ENCODE measurements around the gene NINJ2.
A peak's percentile ranks its signal among the peaks of the same experiment; 100 is the strongest.

The NINJ2 gene

GRCh38 chr12:527729-528128 lies 135.5 kb downstream of the NINJ2 start:
- DNase-seq: no peak

DNA sequence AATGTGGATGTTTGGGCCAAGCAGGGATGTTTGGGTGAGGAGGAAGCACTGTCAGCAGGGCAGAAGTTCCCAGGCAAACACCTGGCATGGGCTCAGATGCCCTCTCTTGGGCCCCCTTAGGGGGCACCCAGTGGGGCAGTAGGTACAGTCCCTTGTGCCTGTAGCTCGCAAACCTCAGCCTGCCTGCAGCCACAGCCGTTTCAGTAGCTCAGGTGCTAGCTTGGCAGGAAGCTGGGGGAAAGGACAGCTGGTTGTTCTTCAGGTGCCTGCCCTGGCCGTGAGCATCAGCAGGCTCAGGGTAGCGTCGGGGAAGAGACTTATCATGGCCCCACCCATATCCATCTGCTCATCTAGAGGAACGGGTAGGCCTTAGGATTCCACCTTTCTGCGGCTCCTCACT lies 136.0 kb downstream of the NINJ2 start:
- no peak for DNase-seq

- no peak for DNase-seq
Observed at GRCh38 chr12:526089-526488, 137.2 kb downstream of the NINJ2 start.

DNA sequence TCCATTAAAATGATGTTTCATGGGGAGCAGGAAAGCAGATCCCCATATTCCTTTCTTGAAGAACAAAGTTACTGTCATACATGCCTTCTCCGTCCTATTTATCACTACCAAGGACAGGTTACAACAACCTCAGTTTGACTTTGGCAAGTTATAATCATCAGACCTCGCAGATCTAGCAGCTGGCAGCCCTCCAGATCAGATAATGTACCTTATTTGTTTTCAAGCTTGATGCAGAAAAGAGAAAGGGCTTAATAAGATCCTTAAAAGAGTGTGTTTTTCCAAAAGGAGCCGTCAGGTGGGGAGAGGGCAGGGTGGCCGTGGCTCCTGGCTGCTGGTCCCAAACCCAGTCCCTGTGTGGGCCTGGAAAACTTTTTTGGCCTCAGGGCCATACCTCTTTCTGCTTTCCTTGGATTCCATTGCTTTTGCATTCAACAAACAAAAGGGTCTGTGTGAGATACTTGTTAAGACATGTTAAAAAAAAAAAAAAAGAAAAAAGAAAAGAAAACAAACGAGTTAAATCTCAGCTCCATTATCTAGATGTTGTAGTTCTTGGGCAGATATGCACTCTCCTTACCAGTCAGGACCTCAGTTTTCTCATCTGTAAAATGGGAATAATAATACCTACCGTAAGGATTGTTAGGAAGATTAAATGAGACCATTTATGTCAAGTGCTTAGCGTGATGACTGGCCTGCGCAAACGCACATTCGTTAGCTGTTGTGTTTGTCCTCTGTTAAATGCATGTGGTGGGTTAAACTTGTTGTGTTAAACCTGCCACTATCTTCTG lies 138.9 kb downstream of the NINJ2 start:
- DNase-seq: no peak

DNA sequence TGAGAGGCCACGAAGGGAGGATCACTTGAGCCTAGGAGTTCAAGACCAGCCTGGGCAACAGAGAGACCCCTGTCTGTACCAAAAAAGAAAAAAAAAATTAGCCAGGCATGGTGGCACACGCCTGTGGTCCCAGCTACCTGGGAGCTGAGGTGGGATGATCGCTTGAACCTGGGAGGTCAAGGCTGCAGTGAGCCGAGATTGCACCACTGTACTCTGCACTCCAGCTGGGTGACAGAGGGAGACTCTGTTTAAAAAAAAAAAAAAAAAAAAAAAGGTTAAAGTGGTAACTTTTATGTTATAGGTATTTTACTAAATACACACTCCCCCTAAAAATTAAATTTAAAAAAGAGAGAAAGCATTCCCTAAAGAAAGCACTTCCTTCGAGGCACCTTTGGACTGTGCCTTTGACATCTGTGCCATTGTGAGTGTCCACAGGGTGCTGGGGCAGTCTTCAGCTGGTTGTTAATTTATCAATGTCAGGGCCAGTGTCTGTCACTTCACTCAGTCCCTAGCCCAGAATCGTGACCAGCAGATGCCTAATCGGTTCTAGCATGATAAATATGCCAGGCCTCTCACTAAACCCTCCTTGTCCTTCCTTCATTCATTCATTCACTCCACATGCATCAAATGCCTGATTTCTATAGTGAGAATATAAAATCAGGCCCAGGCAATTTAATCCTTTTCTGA lies 140.4 kb downstream of the NINJ2 start:
- no peak for DNase-seq

DNA sequence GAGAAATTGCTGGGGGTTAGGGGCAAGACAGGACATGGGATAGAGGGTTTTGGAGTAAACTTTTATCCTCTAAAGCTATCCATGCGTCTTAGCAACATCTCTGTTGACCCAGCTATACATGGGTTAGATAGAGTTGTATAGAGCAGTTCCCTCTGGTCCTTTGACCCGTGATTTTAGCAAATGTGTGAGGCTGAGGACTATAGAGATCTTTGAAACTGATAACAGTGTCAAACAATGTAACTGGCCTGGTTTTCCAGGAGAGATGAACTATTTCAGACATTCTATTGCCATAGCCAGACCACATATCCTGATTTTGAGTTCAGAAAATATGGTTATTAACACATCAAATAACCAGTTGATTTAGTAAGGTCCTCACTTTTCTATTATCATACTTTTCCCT lies 143.1 kb downstream of the NINJ2 start:
- no peak for DNase-seq

DNA sequence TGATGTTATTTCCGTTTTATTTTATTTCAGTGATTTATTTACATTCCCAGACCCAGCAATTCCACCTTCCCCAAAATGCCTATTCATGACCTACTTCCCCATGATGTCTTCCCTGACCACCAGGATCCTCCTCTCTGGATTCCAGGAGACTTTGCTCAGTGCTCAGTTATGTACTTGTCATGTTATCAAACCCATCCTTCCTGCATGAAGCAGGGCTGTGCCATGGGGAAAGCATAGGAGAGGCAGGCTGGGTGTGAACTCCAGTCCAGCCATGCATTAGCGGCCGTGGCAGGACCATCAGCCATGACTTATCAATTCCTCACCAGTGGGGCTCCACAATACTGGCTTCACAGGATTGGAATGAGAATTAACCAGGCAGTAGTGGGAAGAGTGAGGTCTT lies 145.7 kb downstream of the NINJ2 start:
- peak; percentile 42 for DNase-seq
